ENCODE results near the gene USH2A.

USH2A gene, protein sequence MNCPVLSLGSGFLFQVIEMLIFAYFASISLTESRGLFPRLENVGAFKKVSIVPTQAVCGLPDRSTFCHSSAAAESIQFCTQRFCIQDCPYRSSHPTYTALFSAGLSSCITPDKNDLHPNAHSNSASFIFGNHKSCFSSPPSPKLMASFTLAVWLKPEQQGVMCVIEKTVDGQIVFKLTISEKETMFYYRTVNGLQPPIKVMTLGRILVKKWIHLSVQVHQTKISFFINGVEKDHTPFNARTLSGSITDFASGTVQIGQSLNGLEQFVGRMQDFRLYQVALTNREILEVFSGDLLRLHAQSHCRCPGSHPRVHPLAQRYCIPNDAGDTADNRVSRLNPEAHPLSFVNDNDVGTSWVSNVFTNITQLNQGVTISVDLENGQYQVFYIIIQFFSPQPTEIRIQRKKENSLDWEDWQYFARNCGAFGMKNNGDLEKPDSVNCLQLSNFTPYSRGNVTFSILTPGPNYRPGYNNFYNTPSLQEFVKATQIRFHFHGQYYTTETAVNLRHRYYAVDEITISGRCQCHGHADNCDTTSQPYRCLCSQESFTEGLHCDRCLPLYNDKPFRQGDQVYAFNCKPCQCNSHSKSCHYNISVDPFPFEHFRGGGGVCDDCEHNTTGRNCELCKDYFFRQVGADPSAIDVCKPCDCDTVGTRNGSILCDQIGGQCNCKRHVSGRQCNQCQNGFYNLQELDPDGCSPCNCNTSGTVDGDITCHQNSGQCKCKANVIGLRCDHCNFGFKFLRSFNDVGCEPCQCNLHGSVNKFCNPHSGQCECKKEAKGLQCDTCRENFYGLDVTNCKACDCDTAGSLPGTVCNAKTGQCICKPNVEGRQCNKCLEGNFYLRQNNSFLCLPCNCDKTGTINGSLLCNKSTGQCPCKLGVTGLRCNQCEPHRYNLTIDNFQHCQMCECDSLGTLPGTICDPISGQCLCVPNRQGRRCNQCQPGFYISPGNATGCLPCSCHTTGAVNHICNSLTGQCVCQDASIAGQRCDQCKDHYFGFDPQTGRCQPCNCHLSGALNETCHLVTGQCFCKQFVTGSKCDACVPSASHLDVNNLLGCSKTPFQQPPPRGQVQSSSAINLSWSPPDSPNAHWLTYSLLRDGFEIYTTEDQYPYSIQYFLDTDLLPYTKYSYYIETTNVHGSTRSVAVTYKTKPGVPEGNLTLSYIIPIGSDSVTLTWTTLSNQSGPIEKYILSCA (N-terminal part only)

DNA sequence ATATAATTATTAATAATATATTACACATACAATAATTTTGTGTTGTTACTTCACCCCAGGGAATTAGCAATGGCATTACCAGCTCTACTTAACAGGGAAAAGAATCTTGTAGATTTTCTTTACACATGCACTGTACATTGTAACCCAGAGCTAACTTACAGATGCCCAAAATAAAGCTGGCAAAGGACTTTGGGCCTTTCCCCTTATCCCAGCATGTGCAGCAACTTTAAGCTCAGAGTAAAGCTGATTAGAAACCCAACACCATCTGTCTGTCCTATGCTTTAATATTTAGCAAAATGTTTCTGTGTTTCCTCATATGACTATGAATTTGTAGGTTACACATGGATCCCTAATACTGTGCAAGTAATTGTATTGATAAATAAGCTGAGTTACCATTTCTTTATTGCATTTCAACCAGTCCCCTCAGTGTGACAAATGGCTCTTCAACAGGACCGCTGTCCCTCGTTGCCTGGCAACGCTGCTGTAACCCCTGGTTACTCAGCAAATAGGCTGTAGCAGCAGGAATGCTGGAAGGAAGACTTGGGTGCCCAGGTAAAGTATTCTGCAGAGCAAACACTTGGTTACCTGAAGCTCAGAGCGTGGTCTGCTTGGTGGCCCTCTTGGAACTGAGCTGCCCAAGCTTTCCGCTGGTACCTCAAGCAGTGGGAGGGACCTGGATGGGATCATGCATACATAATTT is at the start of gene USH2A:
Gene USH2A (minus strand): TSS at position 628 of the 700 bp plus-strand sequence. CDS start 1,112 bp downstream, outside the sequence.
- DNase-seq = no peak

DNA sequence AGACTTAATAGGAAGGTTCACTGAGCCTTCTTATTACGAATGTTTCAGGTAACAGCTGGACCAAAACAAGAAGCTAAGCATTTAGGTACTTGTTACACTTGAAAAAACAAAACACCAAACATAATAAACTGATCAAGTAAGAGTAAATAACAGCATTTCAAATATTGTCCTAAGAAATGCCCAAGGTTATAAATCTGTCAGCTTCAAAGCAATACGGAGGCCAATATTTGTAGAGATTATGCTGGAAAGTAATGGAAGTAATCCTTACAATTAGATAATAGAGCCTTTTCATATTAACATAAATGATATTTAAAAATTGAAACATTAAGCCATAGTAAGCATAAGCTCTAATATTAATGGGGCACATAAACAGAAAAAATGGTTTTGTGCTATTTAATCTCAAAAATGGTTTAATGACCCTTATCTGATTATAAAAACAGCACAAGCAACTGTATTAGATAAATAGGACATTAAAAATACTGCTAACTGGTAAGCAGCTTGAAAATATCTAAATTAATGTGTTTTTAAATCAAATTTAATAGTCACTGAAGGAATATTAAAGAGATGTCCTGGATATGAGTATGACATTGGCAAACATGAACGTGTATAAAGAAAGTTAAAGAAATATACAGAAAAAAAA is 43.0 kb upstream of the USH2A start:
- no peak for DNase-seq

DNA sequence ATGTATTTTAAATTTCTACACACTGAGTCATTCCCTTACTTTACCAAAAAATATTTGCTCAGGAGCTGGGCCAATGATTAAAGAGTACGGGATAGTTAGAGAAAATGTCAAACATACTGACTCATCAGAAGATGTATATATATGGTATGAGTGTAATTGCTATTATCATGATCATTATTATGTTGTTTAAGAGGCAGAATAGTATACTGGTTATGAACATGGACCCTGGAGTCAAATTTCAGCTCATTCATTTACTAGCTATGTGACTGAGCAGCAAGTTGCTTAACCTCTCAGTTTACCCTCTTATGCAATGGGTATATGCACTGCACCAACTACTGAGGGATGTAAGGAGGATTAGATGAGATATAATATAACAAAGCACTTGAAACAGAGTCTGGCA is 41.2 kb upstream of the USH2A start:
- DNase-seq = no peak

DNA sequence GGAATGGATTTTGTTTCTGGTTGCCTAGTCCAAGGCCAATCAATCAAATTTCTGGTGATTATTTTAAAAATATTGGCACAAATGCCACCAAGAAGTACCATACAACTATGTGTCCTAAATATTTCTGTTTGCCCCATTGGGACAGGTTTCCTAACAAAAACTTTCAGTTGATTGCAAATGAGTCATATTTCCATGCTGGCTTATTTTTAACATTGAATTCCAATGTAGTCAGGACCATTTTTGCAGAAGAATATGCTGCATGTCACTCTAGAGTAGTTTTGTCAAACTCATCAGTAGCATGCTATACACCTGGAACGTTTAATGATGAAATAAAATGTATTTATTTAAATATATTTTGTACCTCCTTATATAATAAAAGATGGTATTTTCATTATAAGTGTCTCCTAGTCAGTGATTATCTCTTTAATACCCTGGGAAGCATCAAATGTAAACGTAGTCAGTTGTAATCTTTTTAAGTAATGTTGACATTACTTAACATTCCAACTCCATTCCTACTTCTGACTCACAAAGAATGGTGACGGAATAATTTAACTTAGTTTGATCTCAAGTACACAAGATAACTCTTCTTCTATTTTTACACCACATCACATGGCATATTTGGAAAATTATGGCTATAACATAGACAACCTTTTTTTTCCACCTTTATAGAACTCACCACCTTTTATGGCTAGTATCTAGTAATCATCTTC is 39.0 kb upstream of the USH2A start:
- DNase-seq = no peak

DNA sequence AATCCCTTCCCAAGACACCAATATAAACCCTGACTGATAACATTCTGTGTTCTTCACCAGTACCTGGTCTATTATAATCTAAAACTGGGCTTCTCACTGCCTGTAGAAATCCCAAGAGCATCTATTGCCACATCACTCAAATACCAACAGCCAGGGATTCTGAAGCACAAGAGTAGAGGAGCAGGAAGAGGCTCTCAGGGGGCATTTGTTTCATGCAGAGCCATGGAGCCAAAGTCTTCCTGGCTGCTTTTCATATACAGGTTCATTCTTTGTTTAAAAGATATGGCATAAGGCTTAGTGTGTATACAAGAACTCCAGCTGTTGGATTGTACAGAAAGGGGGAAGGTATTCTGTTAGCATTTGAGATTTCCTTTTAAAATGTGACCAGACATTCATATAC is 38.2 kb upstream of the USH2A start:
- DNase-seq = no peak

DNA sequence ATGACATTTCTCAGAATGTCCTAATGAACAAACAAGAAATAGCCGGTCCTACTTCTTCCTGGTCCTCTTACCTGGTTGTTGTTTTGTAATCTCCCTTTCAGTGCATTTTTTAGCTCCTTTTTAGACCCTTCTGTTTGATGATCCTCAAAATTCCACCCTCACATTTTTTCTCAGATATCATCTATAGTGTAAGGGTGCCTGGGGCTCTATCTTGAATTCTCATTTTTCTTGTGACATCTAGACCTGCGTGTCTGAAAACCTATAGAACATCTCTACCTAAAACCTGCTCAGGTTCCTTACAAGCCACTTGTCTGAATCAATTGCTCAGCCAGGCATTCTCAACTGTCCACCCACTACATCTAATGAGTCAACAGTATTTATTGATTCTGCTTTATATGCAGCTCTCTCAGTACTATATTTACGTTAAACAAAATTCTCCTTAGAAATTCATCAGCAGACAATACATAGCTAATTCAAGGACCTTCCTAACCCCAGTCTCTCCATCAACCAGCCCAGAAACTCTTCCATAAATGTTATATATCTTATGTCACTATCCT is 36.5 kb upstream of the USH2A start:
- no peak for DNase-seq

DNA sequence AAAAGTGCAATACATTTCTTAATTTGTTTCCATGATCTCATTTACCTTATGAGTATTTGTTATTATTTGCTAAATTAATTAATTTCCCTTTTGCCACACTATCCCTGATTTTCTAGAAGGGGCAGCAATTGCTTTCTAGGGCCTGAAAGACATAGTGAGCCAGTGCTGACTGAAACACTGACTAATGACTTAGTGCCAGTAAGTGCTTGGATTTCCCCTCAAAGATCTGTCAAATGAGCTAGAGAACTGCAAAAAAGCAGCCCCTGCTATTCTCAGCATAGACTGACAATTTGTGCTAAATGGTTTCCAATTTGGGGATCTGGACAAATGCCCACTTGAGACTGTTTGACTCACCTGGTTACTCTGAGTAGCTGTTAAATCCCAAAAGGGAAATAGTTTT is 35.6 kb upstream of the USH2A start:
- no peak for DNase-seq

DNA sequence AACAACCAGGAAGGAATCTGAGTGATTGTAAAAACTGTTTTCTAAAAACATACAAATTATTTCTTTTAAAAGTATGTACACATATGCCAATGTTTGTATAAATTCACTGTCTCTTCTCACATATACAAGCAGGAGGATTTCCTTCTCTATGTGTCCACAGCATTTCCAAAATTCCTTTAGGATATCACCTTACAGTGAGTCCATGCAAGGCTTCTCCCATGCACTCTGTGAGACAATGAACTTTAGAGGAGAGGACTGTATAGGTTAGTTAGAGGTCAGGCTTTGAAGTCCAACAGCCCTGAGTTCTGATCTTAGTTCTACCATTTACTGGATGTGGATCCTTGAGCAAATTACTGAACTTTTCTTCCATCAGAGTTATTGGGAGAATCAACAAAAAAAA is 34.1 kb upstream of the USH2A start:
- no peak for DNase-seq

DNA sequence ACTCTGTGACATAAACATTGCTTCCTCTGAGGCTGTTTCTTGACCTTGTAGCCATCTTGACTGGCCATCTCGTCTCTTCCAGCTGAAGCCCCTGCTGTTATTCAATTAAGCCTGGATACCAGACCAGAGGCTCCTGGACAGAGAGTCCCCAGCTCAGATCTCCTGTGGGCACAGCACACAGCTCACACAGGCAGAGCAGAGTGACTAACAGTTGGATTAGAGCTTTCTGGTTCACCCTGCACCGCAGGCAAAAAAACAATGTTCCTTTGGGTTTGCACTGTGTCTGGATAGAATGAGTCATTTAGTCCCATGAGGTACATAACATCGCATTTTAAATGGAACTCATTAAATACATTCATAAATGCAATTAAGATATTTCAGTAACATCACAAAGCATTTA is 33.4 kb upstream of the USH2A start:
- no peak for DNase-seq

DNA sequence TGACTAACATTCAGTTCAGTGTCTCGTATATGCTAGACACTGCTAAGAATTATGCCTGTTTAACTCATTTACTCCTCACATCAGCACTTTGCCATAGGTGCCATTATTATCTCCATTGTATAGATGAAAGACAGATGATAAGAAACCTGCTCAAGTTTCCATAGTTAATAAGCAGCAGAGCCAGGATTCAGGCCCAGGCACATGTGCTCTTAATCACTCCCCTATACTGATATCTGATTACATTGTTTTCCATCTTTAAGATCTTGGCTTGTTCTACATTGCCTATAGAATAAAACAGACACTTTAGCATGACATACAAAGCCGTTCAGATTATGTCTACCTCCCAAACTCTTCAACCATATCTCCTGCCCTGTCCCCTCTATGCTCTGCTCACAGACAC is 30.5 kb upstream of the USH2A start:
- DNase-seq = no peak

DNA sequence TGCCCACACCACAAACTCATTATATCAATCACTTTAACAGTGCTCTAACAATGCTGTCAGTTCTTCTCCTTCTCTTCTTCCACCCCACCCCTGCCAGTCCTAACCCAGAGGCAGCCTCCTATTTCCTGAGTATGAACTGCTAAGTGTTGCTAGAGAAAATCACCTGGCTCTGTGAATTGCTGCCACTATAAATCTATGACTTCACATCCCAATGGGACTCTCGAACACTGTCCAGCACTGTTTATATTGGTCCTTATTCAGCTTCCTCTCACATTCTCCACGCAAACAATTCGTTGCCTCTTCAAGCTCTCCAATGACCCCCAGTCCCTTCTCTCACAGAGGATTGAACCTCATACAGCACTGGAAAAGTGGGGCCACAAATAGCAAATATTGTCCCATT is 27.0 kb upstream of the USH2A start:
- no peak for DNase-seq

DNA sequence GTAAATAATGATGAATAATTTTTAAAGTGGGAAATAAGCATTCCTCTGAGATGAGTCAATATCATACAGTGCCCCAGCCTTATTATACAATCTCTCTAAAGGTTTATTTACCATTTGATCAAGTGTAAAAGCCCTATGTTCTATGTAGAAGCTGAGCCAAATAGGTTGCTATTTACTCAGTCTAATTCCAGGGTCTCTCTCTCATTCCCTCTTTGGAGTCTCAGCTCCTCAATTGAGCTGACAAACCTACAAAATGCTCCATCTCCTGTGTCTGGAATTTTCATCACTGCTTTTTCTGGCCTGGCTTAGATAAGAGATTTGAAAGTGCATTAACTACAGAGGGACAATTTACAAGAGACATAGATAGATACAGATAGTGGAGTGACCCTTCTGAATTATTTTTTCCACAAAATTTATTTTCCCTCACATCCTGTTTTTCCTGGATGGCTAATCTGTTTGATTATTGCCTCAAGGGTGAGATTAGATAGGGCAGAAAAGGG is 24.8 kb upstream of the USH2A start:
- no peak for DNase-seq

DNA sequence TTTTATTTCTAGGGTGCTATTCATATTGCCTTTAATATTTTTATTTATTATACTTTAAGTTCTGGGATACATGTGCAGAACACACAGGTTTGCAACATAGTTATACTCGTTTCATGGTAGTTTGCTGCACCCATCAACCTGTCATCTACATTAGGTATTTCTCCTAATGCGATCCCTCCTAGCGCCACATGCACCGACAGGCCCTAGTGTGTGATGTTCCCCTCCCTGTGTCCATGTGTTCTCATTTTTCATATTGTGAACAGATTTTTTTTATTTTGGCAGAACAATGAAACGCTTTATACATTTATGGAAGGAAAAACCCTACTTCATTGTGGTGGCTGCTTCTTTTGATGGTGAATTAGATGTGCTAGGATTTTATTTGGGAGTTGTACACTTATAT is 14.4 kb upstream of the USH2A start:
- no peak for DNase-seq

DNA sequence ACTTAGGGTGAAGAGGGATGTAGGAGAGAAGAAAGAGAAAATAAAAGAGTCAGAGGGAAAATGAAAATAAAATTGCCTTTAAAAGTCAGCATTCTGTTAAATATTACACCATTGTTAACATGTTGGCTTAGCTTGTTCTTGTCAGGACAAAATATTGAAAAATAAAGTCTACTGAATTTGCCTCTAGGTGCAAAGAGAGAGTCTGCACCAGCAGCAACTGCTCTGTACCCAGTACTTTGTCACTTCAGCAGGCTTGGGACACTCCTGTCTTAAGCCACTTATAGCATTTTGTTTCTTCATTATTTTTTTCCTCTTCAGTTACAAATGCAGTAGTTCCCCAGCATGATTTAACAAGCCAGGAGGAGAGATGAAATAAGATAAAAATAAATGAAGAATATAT is 11.0 kb upstream of the USH2A start:
- no peak for DNase-seq

DNA sequence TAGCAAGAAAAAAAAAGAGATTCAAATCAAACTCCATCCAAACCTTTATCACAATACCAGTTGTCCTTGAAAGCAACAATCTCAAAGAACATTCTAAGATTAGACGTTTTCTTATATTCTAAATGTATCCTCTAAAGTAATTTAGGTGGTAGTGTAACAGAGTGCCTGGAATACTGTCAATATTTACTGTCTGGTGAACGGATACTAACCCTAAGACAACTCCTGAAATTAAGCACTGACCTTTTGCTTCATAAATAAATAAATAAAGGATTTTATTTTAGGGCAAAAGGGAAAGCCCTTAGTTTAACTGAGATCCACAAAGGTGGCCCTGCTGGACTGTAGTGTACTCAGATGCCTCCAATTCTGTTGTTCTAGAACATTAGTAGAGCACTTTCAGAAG is 9.9 kb upstream of the USH2A start:
- no peak for DNase-seq

DNA sequence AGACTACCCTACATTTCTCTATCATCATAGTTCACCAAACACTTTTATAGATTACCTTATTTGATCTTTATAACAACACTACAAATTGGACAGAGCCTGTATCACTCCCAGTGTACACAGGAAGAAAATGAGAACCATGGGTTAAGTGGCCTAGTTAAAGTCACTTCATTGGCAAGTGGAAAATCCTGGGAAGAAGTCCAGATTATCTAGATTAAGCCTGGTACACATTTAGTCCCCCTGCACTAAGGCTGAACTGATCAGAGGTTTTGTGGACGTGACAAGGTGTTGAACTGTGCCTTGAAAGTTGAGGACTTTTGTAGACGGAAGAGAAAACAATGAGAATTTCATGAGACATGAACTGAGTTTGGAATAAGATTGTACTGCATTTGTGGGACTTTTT is 7.5 kb upstream of the USH2A start:
- no peak for DNase-seq

DNA sequence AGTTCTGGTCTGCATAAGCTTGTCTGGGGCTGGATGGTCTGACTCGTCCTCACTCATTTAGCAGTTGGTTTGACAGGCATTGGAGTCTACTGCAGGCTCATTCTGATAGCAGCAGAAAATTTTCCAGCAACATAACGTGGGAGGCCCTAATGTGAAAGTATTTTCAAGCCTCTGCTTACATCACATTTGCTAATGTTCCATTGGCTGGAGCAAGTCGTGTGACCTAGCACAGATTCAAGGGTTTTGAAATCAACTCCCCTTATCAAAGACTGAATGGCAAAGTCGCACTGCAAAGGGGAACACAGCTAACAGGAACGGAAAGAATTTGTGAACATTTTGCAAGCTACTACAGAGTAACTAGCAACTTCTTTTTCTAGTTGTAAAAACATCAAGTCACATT is 2.3 kb upstream of the USH2A start:
- DNase-seq = no peak

DNA sequence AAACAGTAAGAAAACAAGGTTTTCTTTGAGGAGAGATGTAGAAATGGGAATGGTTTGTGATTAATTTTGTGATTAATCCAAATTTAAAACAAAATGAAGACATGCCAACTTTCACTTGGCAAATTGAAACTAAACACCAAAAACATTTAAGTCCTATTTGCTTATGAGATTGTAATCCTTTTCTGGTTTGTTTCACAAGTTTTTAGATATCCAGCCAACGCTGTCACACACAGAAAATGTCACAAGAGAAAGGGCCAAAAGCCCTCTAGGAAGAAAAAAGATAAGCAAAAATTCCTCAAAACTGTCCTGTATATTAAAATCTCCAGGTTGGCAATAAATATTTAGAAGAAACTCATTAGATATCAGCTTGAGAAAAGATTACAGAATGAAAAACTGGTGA is 2.5 kb downstream of the USH2A start:
- DNase-seq = no peak

DNA sequence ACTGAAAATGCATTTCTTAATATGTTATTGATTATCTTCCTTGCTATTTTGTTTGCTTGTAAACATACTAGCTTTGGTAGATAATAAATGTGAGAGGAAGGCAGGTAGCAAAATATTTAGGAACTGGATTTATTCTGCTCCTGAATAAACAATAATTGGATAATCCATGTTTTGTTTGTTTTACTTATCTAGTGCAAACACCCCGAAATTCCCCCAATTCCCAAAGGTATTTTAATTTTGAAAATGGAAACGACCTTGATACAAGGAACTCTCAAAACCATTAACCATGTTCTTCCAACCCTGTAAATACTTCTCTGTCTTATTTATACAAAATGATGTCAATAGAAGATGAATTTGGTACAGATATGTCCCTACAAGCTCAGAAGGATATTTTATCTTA is 3.0 kb downstream of the USH2A start:
- DNase-seq = no peak

DNA sequence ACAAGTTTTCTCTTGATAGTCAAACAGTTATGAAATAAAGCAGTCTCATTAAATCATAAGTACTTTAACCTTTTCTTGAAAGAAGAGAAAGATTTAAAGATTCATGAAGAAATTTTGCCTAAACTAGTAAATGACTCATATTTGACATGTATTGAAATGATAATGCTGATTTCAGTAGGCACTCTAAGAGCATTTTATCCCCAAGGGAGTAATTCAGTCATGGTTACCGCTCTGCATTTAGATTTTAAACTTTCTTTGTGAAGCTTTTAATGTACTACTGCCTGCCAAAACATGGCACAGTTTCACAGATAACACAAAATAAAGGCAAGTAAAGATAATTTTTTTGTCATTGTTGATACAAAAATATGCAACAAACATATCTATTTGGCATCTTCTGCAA is 6.8 kb downstream of the USH2A start:
- no peak for DNase-seq

DNA sequence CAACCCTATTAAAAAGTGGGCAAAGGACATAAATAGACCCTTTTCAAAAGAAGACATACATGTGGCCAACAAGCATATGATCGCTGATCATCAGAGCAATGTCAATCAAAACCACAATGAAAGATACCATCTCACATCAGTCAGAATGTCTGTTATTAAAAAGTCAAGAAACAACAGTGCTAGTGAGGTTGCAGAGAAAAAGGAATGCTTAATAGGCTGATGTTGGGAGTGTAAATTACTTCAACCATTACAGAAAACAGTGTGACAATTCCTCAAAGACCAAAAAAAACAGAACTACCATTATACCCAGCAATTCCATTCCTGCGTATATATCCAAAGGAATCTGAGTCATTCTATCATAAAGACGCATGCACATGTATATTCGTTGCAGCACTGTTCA is 13.2 kb downstream of the USH2A start:
- no peak for DNase-seq

Data from stimulated activated CD4-positive, alpha-beta T cell treated with anti-CD3 and anti-CD28 coated beads, Interleukin-4, amount 100 ng/mL, for 24 hours (primary cell).